ENCODE results near the gene SLC12A3. TPM values are rescaled to one million over a fixed set of nuclear protein-coding genes. Genes with fewer than 3 reads are reported as not detected.

Gene SLC12A3
- total and polyA plus RNA-seq, 2 of the 4 experiments (the other 2 are of a cell fraction), result not detected

- WGBS, 2 experiments (ENCODE audit: extremely low coverage in 2 of 2, insufficient read length in 1 of 2), result no CpG with 5 or more reads among the region's 3 CpGs
- in situ Hi-C loops (cut with MboI; ENCODE audit: low sequenced_read_pairs), result no loop called here
- Histone ChIP-seq H3K4me1 (ENCODE audit: control insufficient read depth, insufficient read depth, low read length) (no peaks in the 10 kb centered on the region), H2BK5ac (ENCODE audit: low read depth, low read length, poor library complexity, severe bottlenecking) (no peak overlapping the region), H3K36me3 (ENCODE audit: control insufficient read depth, insufficient read depth, low read length) (no peaks in the 10 kb centered on the region), H3K4me2 (ENCODE audit: low read depth, low read length) (no peak overlapping the region), H3K18ac (ENCODE audit: low read depth, low read length) (no peak overlapping the region), H3K27ac (ENCODE audit: insufficient read depth, low read length) (no peak overlapping the region), H4K8ac (ENCODE audit: low read depth in 2 of 2, low read length in 2 of 2) (no peak overlapping the region), H3K23ac (ENCODE audit: low read depth, low read length) (no peak overlapping the region), H3K27me3 (ENCODE audit: control insufficient read depth, insufficient read depth, low read length) (peaks cover 31% of the 10 kb centered on the region), H4K91ac (ENCODE audit: insufficient read depth, low read depth, low read length) (no peak overlapping the region), H4K20me1 (ENCODE audit: insufficient read depth, low read length) (no peaks in the 10 kb centered on the region), H2AK9ac (replicated peaks; ENCODE audit: low read depth, low read length, poor library complexity) (no peak overlapping the region), H3K9me3 (ENCODE audit: control insufficient read depth, insufficient read depth, low read length) (no peaks in the 10 kb centered on the region), H2AK5ac (ENCODE audit: low read depth, low read length) (no peak overlapping the region), H3K79me1 (ENCODE audit: low read depth in 1 of 2, low read length in 2 of 2) (no peaks in the 10 kb centered on the region), H2AFZ (replicated peaks; ENCODE audit: low read length, poor library complexity) (no peak overlapping the region), H3K4me3 (ENCODE audit: insufficient read depth, low read depth, low read length) (no peak overlapping the region), H2BK15ac (ENCODE audit: low read depth, low read length) (no peak overlapping the region), H3K56ac (ENCODE audit: extremely low read depth, insufficient read depth, low read length) (no peak overlapping the region), H3K9ac (ENCODE audit: low read depth, low read length) (no peak overlapping the region), H2BK20ac (ENCODE audit: low read depth, low read length) (no peak overlapping the region), H3K4ac (ENCODE audit: low read depth, low read length) (no peak overlapping the region), H4K5ac (ENCODE audit: low read depth, low read length) (no peak overlapping the region), H3K14ac (replicated peaks; ENCODE audit: low read depth, low read length) (no peak overlapping the region), H2BK120ac (ENCODE audit: low read depth, low read length) (no peak overlapping the region), H3K9me1 (ENCODE audit: insufficient read depth, low read length) (no peaks in the 10 kb centered on the region)
- no peak for TF ChIP-seq MXI1 (IDR thresholded peaks at IDR 0.05; ENCODE audit: borderline replicate concordance, low read depth, low read length)
- TF ChIP-seq CTCF (conservative IDR thresholded peaks at IDR 0.05; ENCODE audit: low read depth, low read length), result no peak
- TF ChIP-seq CEBPB (IDR thresholded peaks at IDR 0.05; ENCODE audit: low read depth, low read length), result no peak
- no peak for TF ChIP-seq MAZ (IDR thresholded peaks at IDR 0.05; ENCODE audit: borderline replicate concordance, low read depth, low read length)
- TF ChIP-seq FOS (IDR thresholded peaks at IDR 0.05; ENCODE audit: low read depth, low read length), result no peak
- TF ChIP-seq RFX5 (IDR thresholded peaks at IDR 0.05; ENCODE audit: low read depth, low read length), result no peak
- TF ChIP-seq RAD21 (IDR thresholded peaks at IDR 0.05; ENCODE audit: low read length), result no peak
- TF ChIP-seq BHLHE40 (IDR thresholded peaks at IDR 0.05; ENCODE audit: low read depth, low read length), result no peak
- TF ChIP-seq USF2 (IDR thresholded peaks at IDR 0.05; ENCODE audit: low read depth, low read length), result no peak
- no peak for TF ChIP-seq RCOR1 (IDR thresholded peaks at IDR 0.05; ENCODE audit: insufficient replicate concordance, low read length)
- ChIA-PET POLR2A (ENCODE audit: unreplicated experiment) (no interaction called here), CTCF (no interaction called here)
- intact Hi-C loops (cut with micrococcal nuclease), result no loop called here
- DNase-seq (no peak), ATAC-seq (ENCODE audit: low read depth) (no peak)
- no TSS peak for BruUV-seq (replicated peaks)
- dilution Hi-C loops (cut with HindIII; ENCODE audit: low sequenced_read_pairs, unreplicated experiment), result no loop called here
Measured at GRCh38 chr16:56896244-56896643, 31.2 kb downstream of the SLC12A3 start.
